Femur (tissue), 1 donor: ENCODE measurements around the gene DSP.

Experiments used
- DNase-seq: peaks from one replicate; pipeline ENCODE4 v3.0.0-alpha.2; 2017

Gene DSP

GRCh38 chr6:7540595-7540994 lies 876 bp upstream of the DSP start:
- no peak for DNase-seq

- peak; percentile 43 for DNase-seq
Measured at GRCh38 chr6:7542065-7542873, 798 bp downstream of the DSP start.

GRCh38 chr6:7542874-7543624 lies 1.6 kb downstream of the DSP start:
- DNase-seq = peak; percentile 30

GRCh38 chr6:7543789-7544424 lies 2.4 kb downstream of the DSP start:
- DNase-seq = no peak

GRCh38 chr6:7544597-7544996 lies 3.1 kb downstream of the DSP start:
- DNase-seq = no peak

GRCh38 chr6:7545316-7546019 lies 4.0 kb downstream of the DSP start:
- no peak for DNase-seq

GRCh38 chr6:7546020-7546369 lies 4.5 kb downstream of the DSP start:
- DNase-seq = no peak

- no peak for DNase-seq
Measured at GRCh38 chr6:7546383-7546782, 4.9 kb downstream of the DSP start.

- DNase-seq = no peak
Measured at GRCh38 chr6:7546896-7547295, 5.4 kb downstream of the DSP start.

GRCh38 chr6:7547315-7547714 lies 5.8 kb downstream of the DSP start:
- DNase-seq = no peak

- no peak for DNase-seq
Measured at GRCh38 chr6:7550433-7550801, 8.9 kb downstream of the DSP start.

- no peak for DNase-seq
Measured at GRCh38 chr6:7554533-7555275, 13.2 kb downstream of the DSP start.

- DNase-seq = no peak
Measured at GRCh38 chr6:7555671-7556070, 14.2 kb downstream of the DSP start.

- DNase-seq = no peak
Measured at GRCh38 chr6:7556394-7557106, 15.1 kb downstream of the DSP start.

- no peak for DNase-seq
Measured at GRCh38 chr6:7557652-7558051, 16.2 kb downstream of the DSP start.

- no peak for DNase-seq
Measured at GRCh38 chr6:7558781-7559180, 17.3 kb downstream of the DSP start.

- no peak for DNase-seq
Measured at GRCh38 chr6:7559196-7559595, 17.7 kb downstream of the DSP start.

GRCh38 chr6:7559651-7560385 lies 18.3 kb downstream of the DSP start:
- DNase-seq = no peak

GRCh38 chr6:7561153-7561964 lies 19.9 kb downstream of the DSP start:
- no peak for DNase-seq

- DNase-seq = no peak
Measured at GRCh38 chr6:7562769-7563168, 21.3 kb downstream of the DSP start.
